WI38 (cell line): Measurements from ENCODE around the gene TPST1.
A peak's percentile ranks its signal among the peaks of the same experiment; 100 is the strongest.

Source experiments
- H3K4me3 ChIP-seq: 2 replicates; pipeline ENCODE4 v1.5.1; 2011; ENCODE audit warnings: low read depth, mild to moderate bottlenecking, control low read depth, low read length
- CTCF ChIP-seq: IDR thresholded peaks from 2 replicates; pipeline ENCODE4 v1.5.1; 2012; ENCODE audit warnings: low read depth, mild to moderate bottlenecking, control low read depth, low read length

Gene TPST1

GRCh38 chr7:66206119-66206933 lies 1.2 kb downstream of the TPST1 start:
- TF ChIP-seq CTCF, result no peak
- H3K4me3 ChIP-seq, result peak overlapping the region; percentile 94

- TF ChIP-seq CTCF, result no peak
- H3K4me3 ChIP-seq, result peak overlapping the region; percentile 94
These were observed 1.8 kb downstream of the TPST1 start for GRCh38 chr7:66206934-66207240.

- no peak for TF ChIP-seq CTCF
- H3K4me3 ChIP-seq, result peak overlapping the region; percentile 94
These were observed 2.4 kb downstream of the TPST1 start for GRCh38 chr7:66207540-66207939.

GRCh38 chr7:66211429-66211828 lies 6.3 kb downstream of the TPST1 start:
- H3K4me3 ChIP-seq, result no peak overlapping the region

GRCh38 chr7:66213637-66214036 lies 8.5 kb downstream of the TPST1 start:
- no peak for TF ChIP-seq CTCF
- no peak overlapping the region for H3K4me3 ChIP-seq

More at GRCh38 chr7:66211429-66211828, 6.3 kb downstream of the TPST1 start:
- TF ChIP-seq CTCF, result no peak

GRCh38 chr7:66216687-66217086 lies 11.6 kb downstream of the TPST1 start:
- H3K4me3 ChIP-seq, result no peak overlapping the region
- TF ChIP-seq CTCF, result no peak

- H3K4me3 ChIP-seq, result no peak overlapping the region
- no peak for TF ChIP-seq CTCF
These were observed 14.7 kb downstream of the TPST1 start for GRCh38 chr7:66219805-66220204.
